ENCODE measurements around the gene LASP1.

Gene LASP1

DNA sequence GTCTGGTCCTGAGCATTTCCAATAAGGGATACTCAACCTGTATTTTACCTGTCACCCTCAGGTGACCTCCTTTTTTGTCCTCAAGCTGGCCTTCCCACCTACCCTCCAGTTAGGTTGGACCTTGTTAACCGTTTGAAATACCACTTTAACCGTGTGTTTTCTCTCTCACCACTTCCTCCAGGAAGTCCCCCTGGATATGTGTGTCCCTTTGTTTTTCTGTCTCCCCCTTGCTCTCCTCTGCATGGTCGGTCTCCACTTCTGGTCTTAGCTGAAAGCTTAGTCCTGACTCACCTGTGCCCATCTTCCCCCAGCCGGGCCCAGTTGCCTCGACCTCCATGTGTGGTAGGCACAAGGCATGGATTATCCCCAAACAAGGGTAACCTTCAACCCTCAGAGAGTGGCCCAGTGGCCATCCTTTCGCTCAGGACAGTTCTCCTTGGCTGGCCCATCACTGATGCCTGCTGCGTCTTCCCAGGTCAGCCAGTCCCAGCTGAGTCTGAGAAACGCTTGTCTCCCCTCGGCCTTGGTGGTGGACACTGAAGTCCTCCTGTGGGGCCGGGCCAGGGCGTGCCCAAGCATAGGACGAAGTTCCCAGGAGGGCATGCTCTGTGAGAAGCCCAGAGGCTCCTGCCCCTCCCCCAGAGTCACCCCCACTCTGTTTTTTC, 20.0 kb downstream of the LASP1 start:
- DNase-seq, result no peak

DNA sequence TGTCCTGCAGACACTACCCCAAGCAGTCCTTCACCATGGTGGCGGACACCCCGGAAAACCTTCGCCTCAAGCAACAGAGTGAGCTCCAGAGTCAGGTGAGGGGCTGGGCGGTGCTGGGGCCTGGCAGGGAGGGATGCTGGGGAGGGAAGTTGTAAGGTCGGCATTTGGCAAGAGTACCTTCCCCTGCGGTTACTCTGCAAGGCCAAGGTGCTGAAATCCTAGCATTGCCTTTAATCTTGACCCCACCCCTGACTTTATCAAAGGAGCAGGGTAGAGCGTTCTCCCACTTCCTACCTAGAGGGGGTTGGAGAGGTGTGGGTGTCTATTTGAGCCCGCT, 20.5 kb downstream of the LASP1 start:
- DNase-seq, result no peak

DNA sequence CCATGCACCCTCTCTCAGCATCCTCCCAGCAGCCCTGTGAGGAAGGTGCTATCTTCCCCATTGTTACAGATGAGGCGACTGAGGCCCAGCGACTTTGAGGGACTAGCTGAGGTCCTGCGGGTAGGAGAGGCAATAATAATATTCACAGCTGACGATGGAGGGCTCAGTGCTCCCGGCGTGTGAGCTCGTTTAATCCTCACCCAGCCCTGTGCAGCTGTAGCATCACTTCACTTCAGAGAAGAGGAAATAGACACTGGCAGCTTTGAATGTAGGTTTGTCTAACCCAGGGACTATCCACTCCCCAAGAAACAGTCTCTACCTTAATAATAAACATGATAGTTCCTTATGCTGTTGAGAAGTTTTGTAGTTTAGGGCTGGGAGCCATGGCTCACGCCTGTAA, 21.6 kb downstream of the LASP1 start:
- DNase-seq, result no peak

DNA sequence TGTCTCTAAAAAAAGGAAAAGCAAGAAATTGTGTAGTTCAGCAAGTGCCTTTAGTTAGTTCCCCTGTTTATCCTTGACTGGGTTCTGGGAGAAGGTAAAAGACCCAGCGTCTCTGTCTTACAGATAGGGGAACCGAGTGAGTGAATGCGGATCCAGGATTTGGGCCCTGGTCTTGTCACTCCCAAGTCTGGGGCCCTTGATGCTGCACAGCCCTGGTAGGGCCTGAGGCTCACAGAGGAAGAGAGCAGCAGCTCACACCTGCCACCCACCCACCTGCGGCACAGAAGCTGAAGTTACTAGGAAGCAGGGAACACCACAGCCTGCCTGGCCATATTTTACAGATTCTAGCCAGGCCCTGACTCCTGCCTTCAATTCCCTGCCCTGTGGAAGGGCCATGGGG, 22.2 kb downstream of the LASP1 start:
- DNase-seq, result no peak

DNA sequence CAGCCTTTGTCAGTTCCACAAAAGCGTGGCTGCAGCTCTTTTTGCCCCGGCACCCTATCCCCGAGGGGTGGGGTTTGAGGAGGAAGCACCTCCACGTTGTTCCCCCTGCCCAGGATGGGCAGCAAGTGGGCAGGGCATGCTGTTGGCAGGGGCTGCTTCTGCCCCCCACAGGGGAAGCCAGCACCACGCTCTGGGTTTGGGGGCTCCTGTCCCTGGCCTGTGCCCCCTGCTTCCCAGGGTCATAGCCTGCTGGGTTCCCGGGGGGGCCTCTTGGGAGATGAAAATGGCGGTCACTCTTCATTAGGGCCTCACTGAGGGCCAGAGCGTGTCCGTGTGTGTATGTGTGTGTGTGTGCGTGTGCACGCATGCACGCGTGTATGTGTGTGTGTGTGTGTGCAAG, 22.8 kb downstream of the LASP1 start:
- DNase-seq, result no peak

DNA sequence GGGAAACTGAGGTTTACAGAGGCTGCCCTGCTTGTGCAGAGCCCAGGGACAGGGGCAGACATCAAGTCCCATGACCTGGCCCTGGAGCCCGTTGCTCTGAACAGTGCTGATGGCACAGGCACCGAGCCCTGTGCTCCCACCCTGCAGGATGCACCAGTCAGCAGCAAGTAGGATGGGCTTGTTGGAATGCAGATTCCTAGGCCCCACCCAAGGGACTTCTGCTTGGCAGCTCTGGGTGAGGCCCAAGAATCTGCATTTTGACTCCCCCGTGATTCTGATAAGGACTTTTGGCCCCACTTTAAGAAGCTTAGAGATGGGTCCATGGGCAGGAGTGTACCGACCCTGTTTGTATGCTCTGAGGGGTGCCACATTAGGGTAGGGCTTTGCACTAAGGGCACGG, 23.3 kb downstream of the LASP1 start:
- DNase-seq, result no peak

DNA sequence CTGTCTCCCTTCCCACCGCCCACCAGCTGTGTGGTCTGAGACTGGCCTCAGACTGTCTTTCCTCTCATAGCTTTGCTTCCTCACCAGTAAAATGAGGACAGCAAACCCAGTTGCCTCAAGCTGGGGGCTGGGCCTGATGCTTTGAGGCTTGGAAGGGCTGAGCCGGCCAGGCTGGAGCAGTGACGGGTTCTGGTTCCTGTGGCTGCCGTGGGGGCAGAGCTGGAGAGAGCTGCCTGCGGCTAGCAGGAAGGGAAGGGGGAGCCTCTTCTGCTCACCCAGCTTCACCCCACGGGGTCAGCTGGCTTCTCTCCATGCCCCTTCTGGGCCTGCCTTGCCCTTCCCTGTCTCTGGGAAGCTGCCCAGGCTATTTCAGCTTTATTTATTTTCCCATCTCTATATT, 23.7 kb downstream of the LASP1 start:
- no peak for DNase-seq

DNA sequence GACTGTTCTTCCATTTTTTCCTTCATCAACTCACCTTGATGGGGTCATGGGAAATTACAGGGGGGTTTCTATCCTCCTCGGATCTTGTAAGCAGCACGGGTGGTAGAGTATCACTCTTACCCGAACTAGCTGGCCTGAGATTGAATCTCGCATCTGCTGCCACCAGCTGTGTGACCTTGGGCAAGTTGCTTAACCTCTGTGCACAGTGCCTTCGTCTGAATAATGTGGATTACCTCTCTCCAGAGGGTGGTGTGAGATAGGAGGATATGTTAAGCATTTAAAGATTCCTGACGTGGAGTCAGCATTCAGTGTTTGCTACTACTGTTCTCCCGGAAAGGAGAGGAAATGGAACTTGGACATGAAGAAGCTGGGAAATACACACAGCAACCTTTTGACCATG, 24.4 kb downstream of the LASP1 start:
- DNase-seq, result no peak

DNA sequence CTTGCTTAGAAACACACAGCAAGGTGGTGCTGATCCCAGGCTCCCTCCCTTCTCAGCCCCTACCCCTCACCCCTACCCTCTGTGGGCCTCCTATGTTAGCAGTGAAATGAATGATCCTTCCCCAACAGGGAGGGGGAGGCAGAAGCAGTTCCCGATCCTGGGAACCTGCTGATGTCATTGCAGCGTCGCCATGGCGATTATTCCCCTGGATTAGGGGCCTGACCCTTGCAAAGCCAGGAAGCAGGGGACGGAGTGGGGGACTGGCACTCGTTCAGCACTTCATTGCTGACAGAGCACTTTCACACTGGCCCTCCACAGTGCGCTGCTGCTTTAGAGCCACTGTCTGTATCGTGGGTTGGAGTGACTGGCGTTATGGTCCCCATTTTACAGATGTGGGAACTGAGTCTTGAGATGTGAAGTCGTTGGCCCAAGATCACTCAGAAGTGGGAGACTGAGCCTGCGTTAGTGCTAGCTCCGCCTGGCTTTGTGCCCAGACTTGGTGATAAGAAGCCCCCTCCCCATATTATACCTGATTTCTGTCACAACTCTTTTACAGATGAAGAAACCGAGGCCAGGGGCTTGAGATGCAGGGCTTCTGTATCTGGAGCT, 26.6 kb downstream of the LASP1 start:
- DNase-seq, result no peak

DNA sequence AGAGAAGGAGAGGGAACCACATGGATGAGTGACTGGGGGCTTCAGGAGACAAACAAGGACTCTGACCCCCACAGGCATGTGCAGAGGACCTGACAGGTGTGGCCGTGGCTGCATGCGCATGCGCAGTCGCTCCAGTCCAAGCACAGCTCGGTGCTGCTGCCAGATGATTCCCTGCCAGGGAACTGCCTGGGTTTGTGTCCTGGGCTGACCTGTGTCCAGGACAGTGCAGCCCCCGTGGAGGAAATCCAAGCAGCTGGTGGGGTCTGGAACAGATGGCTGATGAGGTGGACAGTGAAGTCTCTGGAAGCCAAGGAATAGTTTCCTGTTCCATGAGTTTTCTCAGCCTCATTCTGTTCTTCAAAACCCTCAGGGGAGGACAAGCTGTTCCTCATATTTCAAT, 27.3 kb downstream of the LASP1 start:
- no peak for DNase-seq

DNA sequence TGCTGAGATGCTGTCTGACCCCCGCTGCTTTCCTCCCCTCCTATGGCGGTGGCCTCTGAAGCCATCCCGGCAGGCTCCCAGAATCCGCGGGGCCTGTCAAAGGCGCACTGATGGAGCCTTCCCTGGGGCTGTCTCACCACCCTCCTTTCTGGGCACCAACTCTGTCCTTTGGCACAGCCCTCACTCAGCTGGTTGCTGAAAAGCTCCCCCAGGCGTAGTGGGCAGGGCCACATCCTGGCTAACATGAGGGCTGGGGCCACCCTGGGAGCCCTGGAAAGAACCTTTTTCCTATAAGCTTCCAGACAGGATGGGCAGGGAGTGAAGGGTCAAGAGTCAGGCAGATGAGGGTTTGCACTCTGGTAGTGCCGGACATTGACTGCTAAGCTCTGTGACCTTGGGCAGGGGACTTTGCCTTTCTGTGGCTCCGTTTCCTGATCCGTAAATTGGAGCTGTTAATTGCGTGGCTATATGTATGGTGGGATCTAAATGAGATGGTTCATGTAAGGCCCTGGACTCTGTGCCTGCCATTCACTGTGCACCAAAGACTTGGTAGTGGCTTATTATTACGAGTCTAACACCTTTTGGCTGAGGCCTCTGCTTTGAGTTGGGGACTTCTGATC, 27.9 kb downstream of the LASP1 start:
- DNase-seq, result no peak

DNA sequence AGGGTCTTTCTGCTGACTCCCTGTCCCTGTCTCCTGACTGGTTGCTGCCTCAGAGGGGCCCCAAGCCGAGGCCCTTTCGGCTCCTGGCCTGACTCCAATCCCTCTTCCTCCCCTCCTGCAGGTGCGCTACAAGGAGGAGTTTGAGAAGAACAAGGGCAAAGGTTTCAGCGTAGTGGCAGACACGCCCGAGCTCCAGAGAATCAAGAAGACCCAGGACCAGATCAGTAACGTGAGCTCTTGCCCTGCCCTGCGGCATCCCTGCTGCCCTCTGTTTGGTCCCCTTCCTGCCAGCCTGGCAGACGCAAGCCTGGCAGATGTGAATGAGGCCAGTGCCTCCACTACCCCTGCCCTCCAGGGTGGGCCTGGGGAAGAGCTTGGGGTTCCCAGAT, 28.4 kb downstream of the LASP1 start:
- no peak for DNase-seq

DNA sequence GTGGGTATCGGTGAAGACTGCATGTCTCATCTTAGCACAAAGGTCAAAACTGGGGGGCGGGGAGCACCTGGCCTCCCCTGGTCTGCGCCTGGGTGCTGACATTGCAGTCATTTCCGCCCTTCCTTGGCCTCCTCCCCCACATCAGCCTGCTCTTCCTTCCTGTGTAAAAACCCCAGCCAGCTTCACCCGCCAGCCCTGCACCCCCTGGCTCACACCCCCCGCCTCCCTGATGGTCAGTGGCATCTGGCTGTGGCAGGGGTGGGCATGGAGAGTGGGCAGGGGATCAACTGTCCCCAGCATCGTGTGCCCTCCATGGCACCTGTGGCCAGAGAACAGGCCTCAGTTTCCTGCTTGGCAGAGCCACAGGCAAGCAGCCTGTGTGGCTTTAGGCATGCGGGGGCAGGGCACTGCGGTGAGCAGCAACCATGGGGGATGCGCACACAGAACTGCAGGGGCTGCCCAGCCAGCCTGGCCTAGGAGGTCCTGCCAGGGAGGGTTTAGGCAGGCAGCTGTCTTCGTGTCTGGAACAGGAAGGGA, 29.0 kb downstream of the LASP1 start:
- no peak for DNase-seq

DNA sequence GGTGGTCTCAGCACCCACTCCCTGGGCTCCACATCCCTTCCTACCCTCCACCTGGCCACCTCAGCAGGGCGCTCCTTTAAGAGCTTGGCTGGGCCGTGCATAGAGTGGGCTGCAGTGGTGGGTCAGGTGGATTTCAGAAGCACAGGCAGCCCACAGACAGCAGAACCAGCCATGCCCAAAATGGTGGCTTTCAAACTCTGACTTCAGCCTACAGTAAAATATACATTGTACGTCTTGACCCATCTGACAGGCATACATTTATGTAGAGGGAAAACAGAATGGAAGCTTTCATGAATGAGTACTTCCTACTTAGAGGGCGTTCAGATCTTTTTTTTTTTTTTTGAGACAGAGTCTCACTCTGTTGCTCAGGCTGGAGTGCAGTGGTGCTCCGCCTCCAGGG, 29.6 kb downstream of the LASP1 start:
- no peak for DNase-seq

DNA sequence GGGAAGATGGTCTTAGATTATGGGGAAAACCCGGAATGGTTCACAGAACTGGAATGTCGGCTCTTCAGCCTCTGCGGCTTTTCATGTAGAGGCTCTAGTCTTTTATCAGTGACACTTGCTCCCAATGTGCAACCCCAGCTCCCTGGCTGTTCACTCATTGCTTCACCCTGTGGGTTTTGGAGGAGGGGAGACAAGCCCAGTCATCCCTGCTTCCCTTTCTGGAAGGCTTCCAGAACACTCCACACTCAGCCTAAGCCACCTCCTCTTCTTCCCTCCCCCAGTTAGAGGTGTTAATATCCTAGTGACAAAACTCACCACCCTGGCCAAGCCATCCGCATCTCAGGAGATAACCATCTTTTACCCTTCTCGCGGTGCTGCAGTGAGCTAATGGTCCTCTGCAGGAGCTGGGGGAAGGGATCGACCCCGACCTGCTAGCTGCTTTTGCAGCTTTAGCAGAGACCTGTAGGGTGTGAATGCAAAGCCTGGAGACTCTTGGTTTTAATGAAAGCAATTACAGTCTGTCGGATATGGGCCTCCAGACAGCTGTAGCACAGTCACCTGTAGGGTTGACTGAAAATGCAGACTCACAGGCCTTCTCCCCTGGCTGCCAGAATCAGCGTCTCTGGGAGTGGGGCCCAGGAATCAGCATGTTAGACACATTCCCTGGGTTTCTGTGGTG, 31.3 kb downstream of the LASP1 start:
- DNase-seq, result peak; percentile 7

DNA sequence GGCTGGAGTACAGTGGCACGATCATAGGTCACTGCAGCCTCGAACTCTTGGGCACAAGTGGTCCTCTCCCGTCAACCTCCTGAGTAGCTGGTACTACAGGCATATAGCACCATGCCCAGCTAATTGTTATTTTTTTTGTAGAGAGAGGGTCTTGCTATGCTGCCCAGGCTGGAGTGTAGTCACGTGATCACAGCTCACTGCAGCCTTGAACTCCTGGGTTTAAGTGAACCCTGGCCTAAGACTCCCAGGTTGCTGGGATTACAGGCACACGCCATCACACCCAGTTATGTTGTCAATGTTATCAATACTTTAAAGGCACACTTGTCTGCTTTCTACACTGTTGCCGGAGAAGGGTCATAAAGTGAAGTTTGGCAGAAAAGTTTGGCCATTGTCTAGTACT, 33.5 kb downstream of the LASP1 start:
- no peak for DNase-seq

DNA sequence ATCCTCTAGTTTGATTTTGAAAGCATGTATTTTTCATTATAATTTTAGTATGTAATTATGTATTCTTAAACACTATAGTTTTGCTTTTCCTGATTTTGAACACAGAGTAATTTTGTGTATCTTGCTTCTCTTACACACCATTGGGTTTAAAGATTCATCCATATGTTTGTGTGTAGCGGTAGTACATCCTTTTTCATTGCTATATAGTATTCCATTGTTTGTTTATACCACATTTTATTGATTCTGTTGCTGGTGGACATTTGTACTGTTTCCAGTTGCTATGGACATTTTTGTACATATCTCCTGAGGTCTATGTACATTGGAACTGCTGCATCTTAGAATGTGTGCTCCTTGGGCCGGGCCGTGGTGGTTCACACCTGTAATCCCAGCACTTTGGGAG, 35.0 kb downstream of the LASP1 start:
- DNase-seq, result no peak

DNA sequence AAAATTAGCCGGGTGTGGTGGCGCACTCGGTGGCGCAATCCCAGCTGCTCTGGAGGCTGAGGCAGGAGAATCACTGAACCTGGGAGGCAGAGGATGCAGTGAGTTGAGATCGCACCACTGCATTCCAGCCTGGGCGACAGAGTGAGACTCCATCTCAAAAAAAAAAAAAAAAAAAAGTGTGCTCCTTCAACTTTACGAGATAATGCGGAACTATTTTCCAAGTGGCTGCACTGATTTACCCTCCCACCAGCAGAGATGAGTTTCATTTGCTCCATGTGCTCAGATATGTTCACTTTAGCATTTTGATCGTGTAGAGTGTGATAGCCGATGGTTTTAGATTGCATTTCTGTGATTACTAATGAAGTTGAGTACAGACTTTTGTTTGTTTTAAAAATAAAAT, 35.5 kb downstream of the LASP1 start:
- no peak for DNase-seq

DNA sequence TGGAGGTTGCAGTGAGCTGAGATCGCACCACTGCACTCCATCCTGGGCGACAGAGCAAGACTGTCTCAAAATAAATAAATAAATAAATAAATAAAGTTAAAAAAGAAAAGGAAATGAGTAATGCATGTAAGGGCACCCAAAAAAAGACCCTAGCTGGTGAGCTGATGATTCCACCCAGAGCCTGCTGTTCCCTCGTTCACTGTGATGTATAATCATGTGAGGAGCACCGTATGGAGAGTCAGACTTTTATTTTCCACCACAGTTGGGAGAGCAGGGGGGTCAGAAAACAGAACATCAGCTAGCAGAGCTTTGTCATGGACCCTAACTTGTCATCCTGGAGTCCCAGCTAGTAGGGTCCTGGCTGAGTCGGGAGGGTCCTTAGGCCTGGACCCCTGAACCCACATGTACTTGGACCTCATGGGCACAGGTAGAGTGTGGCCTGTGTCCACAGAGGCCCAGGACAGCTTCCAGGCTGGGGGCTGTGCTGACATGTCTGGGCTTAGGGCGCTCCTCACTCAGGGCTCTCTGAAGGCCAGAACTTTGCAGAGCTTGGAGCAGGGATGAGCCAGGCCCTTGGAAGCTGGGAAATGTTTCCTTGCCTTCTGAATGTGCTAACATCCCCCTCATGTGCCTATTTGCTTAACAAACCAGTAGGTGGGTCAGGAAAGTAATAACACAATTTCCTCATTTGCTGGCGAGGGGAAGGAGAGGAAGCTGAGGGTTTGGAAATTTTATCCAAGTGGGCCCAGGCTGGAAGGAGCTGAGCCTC, 36.8 kb downstream of the LASP1 start:
- no peak for DNase-seq

DNA sequence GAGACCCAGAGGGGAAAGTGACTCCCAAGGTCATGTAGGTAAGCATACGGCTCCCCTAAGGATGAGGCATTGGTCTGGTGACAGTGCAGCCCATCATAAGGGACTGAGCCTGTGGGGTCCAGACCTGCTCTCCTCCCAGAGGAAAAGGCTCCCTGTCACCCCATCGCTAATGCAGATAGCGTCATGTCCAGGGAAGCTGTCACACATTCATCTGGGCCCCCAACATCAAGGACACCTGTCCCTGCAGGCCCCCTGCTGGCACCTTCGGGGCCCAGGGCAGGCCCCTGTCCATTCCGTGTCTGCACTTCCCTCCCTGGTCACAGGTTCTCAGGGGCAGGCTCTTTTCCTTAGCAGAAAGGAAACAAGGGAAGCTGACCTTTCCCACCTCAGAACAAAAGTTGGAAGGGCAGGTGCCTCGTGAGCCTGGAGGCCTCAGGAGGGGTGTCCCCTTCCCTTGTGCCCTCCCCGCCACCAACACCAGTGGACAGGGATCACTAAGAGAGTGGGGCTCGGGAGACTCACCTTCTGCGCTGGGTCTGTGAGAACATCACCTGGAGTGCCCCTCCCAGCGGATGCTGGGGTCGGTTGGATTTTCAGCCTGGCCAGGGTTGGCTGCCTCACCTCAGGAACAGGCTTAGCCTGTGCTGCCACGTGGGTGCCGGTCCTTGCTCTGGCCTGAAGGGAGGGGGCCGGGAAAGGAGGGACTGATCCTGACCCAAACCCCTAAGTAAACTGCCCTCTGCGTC, 38.2 kb downstream of the LASP1 start:
- DNase-seq, result no peak

DNA sequence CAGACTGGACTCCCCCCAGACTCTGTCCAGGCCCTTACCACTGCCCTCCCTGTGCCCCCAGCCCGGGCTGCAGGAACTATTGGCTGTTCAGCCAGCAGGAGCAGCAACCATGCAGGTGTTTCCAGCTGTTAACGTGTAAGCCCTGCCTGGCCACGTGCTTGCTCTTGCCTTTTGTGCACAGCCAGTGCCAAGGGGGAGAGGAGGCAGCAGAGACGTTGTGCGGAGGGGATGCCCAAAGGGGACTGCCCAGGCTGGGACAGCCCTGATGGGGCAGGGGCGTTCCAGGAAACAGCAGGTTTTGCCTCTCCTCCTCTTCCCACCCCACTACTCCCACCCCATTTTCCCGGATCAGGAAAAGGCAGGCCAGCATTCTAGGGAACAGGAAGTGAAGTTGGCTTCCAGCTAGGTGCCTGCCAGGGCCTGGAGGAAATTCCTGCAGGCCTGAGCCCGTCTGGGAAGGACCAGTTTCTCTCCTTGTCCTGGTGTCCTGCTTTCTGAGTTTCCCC, 38.9 kb downstream of the LASP1 start:
- no peak for DNase-seq

DNA sequence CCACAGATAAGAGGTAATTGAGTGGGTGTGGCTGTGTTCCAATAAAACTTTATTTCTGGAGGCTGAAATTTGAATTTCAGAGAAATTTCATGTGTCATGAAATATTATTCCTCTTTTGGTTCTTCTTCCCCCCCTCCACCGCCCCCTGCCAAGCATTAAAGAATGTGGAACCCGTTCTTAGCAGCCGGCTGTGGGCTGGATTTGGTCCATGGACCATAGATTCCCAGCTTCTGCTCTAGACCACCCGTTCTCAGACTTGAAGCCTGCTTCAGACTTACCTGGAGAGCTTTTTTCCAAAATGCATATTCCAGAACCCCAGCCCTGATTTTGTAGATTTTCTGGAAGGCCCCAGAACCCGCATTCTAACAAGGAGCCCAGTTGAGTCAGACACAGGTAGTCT, 40.5 kb downstream of the LASP1 start:
- no peak for DNase-seq
